Measurements from ENCODE around the gene HCN2. TPM values are rescaled to one million over a fixed set of nuclear protein-coding genes. Genes with fewer than 3 reads are reported as not detected.

Gene HCN2
- total and polyA plus RNA-seq, 2 of the 13 experiments (the other 11 are each of a cell fraction or from before 2014, with no cell fraction given) = 0.01 TPM; not detected in 1

DNA sequence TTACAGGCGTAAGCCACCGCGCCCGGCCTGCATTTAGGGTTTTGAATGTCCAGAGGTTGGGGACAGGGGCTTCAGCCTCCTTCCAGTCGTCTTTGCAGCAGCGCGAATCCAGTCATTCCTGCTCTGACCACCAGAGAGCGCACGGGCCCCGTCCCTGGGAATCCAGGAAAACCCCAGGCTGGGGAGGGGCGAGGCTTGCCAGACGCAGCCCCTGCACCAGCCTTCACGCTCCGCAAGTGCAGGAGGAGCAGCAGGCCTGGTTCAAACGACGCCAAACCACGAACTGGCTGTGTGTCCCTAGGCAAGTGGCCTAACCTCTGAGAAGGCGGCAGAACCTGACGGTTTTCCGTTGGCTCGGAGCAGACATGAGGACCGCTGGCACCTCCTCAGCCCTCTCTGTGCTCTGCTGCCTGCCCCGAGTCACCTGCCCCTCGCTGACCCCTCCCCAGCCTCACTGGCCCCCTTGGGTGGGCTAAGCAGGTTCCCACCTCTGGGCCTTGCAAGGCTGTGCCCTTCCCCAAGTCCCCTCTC, 75.3 kb downstream of the HCN2 start (continued):
- TF ChIP-seq, protein P1, sequence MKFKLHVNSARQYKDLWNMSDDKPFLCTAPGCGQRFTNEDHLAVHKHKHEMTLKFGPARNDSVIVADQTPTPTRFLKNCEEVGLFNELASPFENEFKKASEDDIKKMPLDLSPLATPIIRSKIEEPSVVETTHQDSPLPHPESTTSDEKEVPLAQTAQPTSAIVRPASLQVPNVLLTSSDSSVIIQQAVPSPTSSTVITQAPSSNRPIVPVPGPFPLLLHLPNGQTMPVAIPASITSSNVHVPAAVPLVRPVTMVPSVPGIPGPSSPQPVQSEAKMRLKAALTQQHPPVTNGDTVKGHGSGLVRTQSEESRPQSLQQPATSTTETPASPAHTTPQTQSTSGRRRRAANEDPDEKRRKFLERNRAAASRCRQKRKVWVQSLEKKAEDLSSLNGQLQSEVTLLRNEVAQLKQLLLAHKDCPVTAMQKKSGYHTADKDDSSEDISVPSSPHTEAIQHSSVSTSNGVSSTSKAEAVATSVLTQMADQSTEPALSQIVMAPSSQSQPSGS (CRISPR knock-in tag; IDR thresholded peaks at IDR 0.05) = peak; percentile 73; the same call in 1 of the 2 replicates
- TF ChIP-seq GABPB1 (CRISPR knock-in tag; IDR thresholded peaks at IDR 0.05) = peak; percentile 63; the same call in 1 of the 2 replicates
- no peak for TF ChIP-seq ZNF644 (CRISPR knock-in tag; IDR thresholded peaks at IDR 0.05; ENCODE audit: low read depth)
- no peak for TF ChIP-seq ZNF253 (CRISPR knock-in tag; IDR thresholded peaks at IDR 0.05; ENCODE audit: borderline replicate concordance)
- TF ChIP-seq, protein P2, sequence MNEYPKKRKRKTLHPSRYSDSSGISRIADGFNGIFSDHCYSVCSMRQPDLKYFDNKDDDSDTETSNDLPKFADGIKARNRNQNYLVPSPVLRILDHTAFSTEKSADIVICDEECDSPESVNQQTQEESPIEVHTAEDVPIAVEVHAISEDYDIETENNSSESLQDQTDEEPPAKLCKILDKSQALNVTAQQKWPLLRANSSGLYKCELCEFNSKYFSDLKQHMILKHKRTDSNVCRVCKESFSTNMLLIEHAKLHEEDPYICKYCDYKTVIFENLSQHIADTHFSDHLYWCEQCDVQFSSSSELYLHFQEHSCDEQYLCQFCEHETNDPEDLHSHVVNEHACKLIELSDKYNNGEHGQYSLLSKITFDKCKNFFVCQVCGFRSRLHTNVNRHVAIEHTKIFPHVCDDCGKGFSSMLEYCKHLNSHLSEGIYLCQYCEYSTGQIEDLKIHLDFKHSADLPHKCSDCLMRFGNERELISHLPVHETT (CRISPR knock-in tag; conservative IDR thresholded peaks at IDR 0.05) = peak; percentile 74; the same call in 1 of the 2 replicates
- TF ChIP-seq DMAP1 (CRISPR knock-in tag; IDR thresholded peaks at IDR 0.05) = no peak
- no peak for TF ChIP-seq ARNT2 (CRISPR knock-in tag; IDR thresholded peaks at IDR 0.05; ENCODE audit: low read depth)
- 0 out of 2 replicates have a peak, but pooled peaks have one; percentile 93 for TF ChIP-seq ZNF713 (CRISPR knock-in tag; IDR thresholded peaks at IDR 0.05)
- TF ChIP-seq ZNF724P (CRISPR knock-in tag; IDR thresholded peaks at IDR 0.05; ENCODE audit: borderline replicate concordance) = peak; percentile 15; the same call in 1 of the 2 replicates
- peak; percentile 60; the same call in 1 of the 2 replicates for TF ChIP-seq ZNF160 (CRISPR knock-in tag; IDR thresholded peaks at IDR 0.05)
- no peak for TF ChIP-seq ZNF672 (CRISPR knock-in tag; IDR thresholded peaks at IDR 0.05)
- TF ChIP-seq FOXP1 (IDR thresholded peaks at IDR 0.05) = no peak
- no peak for TF ChIP-seq FOXP1 (CRISPR knock-in tag; IDR thresholded peaks at IDR 0.05)
- TF ChIP-seq EHMT2 (IDR thresholded peaks at IDR 0.05; ENCODE audit: borderline replicate concordance, low read depth, low read length) = no peak
- TF ChIP-seq SKI (IDR thresholded peaks at IDR 0.05; ENCODE audit: partially characterized antibody) = no peak
- no peak for TF ChIP-seq ATF1 (CRISPR knock-in tag; IDR thresholded peaks at IDR 0.05)
- TF ChIP-seq, protein P3, sequence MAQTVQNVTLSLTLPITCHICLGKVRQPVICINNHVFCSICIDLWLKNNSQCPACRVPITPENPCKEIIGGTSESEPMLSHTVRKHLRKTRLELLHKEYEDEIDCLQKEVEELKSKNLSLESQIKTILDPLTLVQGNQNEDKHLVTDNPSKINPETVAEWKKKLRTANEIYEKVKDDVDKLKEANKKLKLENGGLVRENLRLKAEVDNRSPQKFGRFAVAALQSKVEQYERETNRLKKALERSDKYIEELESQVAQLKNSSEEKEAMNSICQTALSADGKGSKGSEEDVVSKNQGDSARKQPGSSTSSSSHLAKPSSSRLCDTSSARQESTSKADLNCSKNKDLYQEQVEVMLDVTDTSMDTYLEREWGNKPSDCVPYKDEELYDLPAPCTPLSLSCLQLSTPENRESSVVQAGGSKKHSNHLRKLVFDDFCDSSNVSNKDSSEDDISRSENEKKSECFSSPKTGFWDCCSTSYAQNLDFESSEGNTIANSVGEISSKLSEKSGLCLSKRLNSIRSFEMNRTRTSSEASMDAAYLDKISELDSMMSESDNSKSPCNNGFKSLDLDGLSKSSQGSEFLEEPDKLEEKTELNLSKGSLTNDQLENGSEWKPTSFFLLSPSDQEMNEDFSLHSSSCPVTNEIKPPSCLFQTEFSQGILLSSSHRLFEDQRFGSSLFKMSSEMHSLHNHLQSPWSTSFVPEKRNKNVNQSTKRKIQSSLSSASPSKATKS (CRISPR knock-in tag; IDR thresholded peaks at IDR 0.05) = no peak
- TF ChIP-seq CBFB (CRISPR knock-in tag; IDR thresholded peaks at IDR 0.05) = peak; percentile 85
- TF ChIP-seq RBM22 (optimal IDR thresholded peaks at IDR 0.05; ENCODE audit: low read length) = no peak
- no peak for TF ChIP-seq SSRP1 (CRISPR knock-in tag; IDR thresholded peaks at IDR 0.05)
- TF ChIP-seq ZFYVE20 (CRISPR knock-in tag; IDR thresholded peaks at IDR 0.05; ENCODE audit: borderline replicate concordance, low read depth) = no peak
- TF ChIP-seq CHCHD3 (CRISPR knock-in tag; IDR thresholded peaks at IDR 0.05) = no peak
- no peak for TF ChIP-seq THYN1 (CRISPR knock-in tag; IDR thresholded peaks at IDR 0.05; ENCODE audit: borderline replicate concordance, low read depth)
- no peak for TF ChIP-seq PAWR (CRISPR knock-in tag; IDR thresholded peaks at IDR 0.05; ENCODE audit: borderline replicate concordance)
- TF ChIP-seq WIZ (CRISPR knock-in tag; IDR thresholded peaks at IDR 0.05) = 0 out of 2 replicates have a peak, but pooled peaks have one; percentile 19
- peak; percentile 85 for TF ChIP-seq KDM2A (CRISPR knock-in tag; IDR thresholded peaks at IDR 0.05; ENCODE audit: borderline replicate concordance, low read depth)
- peak; percentile 85 for TF ChIP-seq BORCS8-MEF2B (CRISPR knock-in tag; IDR thresholded peaks at IDR 0.05)
- peak; percentile 37; the same call in 1 of the 2 replicates for TF ChIP-seq RARA (CRISPR knock-in tag; IDR thresholded peaks at IDR 0.05)
- no peak for TF ChIP-seq CBX2 (IDR thresholded peaks at IDR 0.05; ENCODE audit: low read depth, low read length)
- TF ChIP-seq CBX2 (CRISPR knock-in tag; IDR thresholded peaks at IDR 0.05; ENCODE audit: low read depth) = no peak

Data from HepG2 (cell line).